ENCODE data around the gene CCDC175.

CCDC175 gene

GRCh38 chr14:59538936-59539335 lies 37.7 kb downstream of the CCDC175 start:
- no peak for DNase-seq (ENCODE audit: low spot score)

DNA sequence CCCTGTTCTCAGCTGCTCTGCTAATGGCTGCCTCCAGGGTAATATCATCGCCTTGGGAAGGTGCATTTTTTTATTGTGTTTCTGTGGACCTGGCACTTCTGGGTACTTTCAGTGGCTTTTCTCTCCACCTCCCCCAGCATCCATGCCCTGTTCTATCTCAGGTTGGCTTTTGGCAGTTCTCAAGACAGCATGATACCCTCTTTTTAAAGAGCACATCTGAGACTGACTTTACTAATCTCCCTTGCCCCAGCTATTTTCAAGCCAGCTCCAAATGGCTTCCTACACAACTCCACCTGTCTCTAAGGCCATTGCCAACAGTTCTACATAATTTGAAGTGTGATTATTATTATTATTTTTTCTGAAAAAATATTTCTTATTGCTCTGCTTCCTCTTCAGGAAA lies 39.1 kb downstream of the CCDC175 start:
- no peak for DNase-seq (ENCODE audit: low spot score)

- DNase-seq (ENCODE audit: low spot score), result no peak
These were observed 42.1 kb downstream of the CCDC175 start for GRCh38 chr14:59534361-59534987.

DNA sequence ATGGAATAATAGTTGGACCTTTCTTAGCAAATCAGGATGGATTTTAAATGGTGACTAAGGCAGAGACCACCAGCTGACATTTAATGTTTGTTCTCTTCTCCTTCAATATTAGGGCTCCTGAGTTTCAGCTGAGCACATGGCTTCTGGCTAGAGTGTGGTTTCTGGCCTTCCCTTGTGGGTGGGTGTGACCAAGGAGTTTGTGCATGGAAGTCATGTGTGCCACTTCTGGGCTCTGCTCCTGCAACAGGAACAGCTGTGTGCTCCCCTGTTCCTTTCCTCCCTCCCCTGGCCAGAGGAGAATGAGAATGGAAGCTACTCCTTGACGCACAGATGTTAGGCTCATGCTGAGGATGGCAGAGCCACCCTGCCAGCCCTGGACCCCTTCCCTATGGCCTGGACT lies 44.2 kb downstream of the CCDC175 start:
- DNase-seq (ENCODE audit: low spot score), result no peak

DNA sequence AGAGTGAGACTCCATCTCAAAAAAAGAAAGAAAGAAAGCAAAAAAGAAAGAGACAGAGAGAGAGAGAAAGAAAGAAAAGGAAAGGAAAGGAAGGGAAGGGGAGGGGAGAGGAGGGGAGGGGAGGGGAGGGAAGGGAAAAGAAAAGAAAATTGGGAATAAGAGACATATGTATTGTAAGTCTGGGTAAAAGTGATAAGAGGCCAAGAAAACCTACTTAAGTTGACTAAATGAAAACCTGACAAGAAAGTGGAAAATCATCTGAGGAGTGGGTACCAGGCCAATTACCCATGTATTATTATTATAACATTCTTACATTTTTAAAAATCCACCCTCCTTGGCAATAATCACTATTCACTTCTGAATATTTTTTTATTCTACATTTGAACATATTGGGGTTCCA lies 46.3 kb downstream of the CCDC175 start:
- DNase-seq (ENCODE audit: low spot score), result no peak

GRCh38 chr14:59529189-59529588 lies 47.4 kb downstream of the CCDC175 start:
- DNase-seq (ENCODE audit: low spot score), result peak; percentile 33

DNA sequence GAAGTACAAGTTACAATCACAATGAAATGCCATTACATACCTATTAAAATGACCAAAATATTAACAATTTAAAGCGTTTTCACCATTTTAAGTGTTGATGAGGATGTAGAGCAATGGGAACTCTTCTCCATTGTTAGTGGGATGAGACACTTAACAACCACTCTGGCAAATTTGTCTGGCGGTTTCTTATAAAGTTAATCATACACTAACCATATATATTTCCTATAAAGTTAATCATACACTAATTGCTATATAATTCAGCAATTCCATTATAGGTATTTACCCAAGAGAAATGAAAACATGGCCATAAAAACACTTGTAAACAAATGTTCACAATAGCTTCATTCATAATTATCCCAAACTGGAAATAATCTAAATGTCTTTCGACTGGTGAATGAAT lies 56.4 kb downstream of the CCDC175 start:
- no peak for DNase-seq (ENCODE audit: low spot score)

GRCh38 chr14:59511916-59512575 lies 64.6 kb downstream of the CCDC175 start:
- no peak for DNase-seq (ENCODE audit: low spot score)

GRCh38 chr14:59510966-59511365 lies 65.6 kb downstream of the CCDC175 start:
- DNase-seq (ENCODE audit: low spot score), result no peak

- DNase-seq (ENCODE audit: low spot score), result no peak
These were observed 66.6 kb downstream of the CCDC175 start for GRCh38 chr14:59510001-59510400.

DNA sequence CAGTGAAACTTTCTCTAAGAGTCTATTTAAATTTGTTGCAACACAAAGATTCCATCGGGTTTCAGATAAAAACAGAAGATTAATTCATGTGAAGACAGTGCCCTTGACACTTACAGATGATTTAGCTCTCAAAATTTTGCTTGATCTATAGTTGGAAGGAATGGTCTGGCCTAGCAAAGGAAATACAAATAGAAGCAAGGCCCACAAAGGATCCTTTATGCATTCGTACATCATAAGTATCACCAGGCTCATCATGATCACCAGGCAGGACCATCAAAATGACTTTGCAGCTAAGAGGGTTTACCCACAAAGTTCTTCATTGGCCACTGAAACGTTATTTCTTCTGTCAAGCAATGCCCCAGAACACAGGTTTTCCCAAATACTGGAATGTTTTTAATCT lies 67.5 kb downstream of the CCDC175 start:
- no peak for DNase-seq (ENCODE audit: low spot score)

DNA sequence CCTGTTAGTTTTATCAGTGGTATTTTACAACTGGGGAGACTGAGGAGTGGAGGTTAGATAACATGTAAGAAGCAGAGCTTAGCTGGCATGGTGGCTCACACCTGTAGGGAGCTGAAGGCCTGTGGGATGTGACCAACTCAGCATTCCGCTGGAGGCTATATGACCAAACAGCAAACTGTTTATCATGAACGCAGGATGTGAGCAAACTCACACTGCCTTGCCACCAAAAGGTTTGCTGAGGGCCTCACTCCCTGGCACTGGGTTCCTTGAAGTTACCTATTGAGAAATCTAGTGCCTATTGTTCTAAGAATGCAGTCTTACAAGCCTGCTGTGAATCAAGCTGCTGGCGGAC lies 68.9 kb downstream of the CCDC175 start:
- DNase-seq (ENCODE audit: low spot score), result no peak

DNA sequence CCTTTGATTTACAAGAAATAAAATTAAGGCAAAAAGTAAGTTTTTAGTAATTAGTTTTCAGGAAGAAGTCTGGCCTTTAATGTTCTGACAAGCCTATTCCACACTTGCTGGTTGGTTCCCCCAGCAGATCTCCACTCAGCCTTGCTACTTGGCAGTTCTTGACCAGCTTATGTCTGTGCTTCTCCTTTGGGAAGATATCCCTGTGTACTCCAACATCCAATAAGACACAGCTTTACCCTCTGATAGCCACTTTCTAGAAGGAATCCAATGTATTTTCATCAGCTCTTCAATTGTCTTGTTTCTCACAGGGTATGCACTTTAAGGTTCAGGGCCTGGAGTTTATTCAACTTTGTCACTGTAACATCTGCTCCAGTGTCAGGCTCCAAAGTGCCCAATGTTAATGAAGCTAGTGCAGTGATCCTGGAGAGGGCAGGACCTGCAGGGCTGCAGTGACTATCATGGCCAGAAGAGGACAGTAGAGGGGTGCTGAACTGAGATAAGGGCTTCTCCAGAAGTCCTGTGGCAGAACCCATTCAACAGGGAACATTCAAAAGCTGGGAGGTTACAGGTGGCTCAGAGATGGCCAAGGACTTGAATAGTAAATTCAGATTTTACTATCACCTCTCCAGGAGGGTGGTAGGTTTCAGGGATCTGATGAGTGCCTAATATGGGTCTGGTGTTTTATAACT lies 69.4 kb downstream of the CCDC175 start:
- peak; percentile 65 for DNase-seq (ENCODE audit: low spot score)

DNA sequence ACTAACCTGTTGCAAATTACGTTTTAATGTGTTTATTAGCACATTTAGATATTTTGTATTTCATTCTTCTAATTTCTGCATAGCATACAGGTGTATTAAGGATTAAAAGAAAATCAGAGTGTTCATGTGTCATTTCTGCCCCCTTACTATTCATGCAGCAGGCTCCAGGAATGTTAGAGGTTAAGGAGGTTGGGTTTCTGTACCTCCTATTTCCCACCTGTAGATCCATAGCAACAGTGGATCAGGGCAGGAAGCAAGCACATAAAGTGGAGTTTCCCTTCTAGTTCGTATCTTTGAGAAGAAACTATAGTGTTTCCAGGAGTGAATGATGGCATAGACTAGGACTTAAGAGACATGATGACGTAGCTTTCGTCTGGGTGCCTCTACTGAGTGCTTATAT lies 73.4 kb downstream of the CCDC175 start:
- no peak for DNase-seq (ENCODE audit: low spot score)

DNA sequence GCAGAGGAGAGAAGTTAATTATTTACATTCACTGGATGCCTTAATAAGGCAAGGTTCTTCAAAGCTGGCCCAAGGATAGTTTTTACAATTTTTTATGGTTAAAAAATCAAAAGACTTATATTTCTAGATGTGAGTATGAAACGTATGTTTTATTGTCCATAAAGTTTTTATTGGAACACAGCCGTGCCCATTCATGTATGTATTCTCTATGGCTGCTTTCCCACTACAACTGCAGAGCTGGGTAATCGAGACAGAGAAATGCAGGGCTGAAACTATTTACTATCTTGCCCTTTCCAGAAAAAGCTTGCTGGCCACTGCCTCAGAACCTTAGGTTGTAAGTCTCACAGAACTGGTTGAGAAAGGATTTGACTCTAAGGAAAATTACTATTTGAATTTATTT lies 75.9 kb downstream of the CCDC175 start:
- DNase-seq (ENCODE audit: low spot score), result peak; percentile 6

DNA sequence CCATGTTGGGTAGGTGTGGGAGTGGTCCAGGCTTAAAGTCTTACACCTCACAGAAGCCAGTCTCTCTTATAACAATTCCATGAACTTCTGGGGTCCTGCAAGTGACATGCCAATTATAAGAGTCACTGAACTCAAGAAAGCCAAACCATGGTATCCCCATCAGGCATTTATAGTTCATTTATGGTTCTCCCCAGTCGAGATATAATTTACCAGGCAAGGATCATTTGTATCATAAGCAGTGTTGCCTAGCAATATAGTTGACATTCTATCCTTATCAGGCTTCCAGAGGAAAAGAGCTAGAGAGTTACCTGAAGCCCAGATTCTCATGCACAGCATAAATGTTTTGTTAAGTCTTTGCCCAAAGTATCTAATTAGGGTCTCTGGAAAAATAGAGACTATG lies 84.2 kb downstream of the CCDC175 start:
- no peak for DNase-seq (ENCODE audit: low spot score)

GRCh38 chr14:59490756-59491155 lies 85.9 kb downstream of the CCDC175 start:
- no peak for DNase-seq (ENCODE audit: low spot score)

DNA sequence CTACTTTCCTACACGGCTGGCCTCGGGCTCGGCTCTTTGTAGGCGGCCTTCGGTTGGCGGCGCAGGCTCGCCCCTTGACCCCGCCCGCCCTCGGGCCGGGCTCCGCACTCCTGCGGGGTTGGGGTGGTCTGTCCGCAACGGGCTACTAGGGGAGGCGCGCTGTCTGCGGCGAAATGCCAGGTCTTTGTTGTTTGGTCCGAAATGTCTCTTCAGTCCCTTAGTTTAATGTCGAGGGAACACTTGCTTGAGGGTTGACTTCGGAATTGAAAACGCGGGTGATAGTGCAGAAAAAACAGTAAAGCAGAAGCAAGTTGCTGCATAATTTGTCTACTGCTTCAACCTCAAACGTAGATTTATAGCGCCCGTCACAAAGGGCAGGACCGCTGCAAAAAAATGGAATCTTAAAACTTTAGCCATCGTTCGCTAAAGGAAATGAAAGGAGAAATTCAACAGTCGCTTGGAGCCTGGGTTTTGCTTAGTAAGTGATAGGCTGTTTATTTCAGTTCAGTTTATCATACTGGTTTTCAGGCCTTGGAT lies 91.9 kb downstream of the CCDC175 start:
- peak; percentile 42 for DNase-seq (ENCODE audit: low spot score)

GRCh38 chr14:59483819-59484638 lies 92.6 kb downstream of the CCDC175 start, which contains the start of the genes JKAMP and L3HYPDH:
Gene JKAMP, plus strand, starts transcription at chr14:59484517. Its CDS starts 73 bp downstream, at chr14:59484590.
Gene L3HYPDH, minus strand, starts transcription at chr14:59484408. Its CDS starts 92 bp downstream, at chr14:59484316.
- DNase-seq (ENCODE audit: low spot score), result peak; percentile 94

- DNase-seq (ENCODE audit: low spot score), result peak; percentile 24
These were observed 93.2 kb downstream of the CCDC175 start for GRCh38 chr14:59483363-59483762.

DNA sequence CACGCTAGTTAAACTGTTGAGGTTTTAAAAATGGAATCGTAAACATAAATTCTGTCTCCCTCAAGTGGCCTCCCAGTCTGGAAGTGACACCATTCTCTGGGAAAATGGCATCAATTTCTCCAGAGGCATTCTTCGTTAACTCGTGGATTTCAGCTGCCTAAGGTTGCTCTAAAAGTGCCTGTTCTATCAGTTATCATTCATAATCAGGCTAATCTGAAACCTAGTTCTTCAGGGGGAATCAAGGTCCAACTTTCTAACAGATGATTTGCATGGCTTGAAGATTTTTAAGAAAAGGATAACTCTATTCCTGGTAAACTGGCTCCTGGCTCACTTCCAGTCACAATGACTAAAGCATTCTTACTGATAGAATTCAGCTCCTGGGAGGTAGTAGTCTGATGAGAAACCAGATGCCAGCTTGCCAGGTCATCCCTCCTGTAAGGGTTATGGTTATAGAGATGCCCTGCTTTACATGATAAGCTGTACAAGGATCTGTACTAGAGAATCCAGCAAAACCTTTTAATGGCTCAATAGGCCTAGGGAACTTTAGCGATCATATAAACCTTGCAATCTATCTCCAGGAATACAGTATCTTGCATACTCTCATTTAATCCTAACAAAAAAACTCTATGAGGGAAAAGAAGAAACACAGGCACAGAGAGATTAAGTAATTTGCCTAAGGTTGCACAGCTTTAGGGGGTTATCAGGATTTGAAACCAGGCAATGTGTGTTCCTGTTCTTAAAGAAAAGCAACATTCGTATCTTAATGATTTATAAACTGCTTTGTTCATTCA lies 93.9 kb downstream of the CCDC175 start:
- peak; percentile 79 for DNase-seq (ENCODE audit: low spot score)
